ENCODE results near the gene RABGAP1. TPM values are rescaled to one million over a fixed set of nuclear protein-coding genes. Genes with fewer than 3 reads are reported as not detected.

The RABGAP1 gene
- total and polyA plus RNA-seq, 2 experiments from 2014 or later: 8.0 to 16.0 TPM

GRCh38 chr9:123091459-123091858, 150.6 kb downstream of the RABGAP1 start:
- H3F3A ChIP-seq (ENCODE audit: insufficient read depth): no peaks in the 10 kb centered on the region
- H2AFZ ChIP-seq: no peak overlapping the region
- in situ Hi-C loops (cut with MboI): no loop called here
- H3K79me2 ChIP-seq (ENCODE audit: insufficient read depth): no peaks in the 10 kb centered on the region
- no peak overlapping the region for H3K4me2 ChIP-seq (ENCODE audit: unreplicated experiment)
- no peak overlapping the region for H3K27ac ChIP-seq
- no peaks in the 10 kb centered on the region for H3K9me2 ChIP-seq (ENCODE audit: insufficient read depth)
- no peak for DNase-seq
- H3K9ac ChIP-seq: no peak overlapping the region
- 83 to 85% methylated on average over 2 of the region's 2 CpGs for WGBS, 2 experiments (ENCODE audit: low coverage in 1 of 2, low lambda C conversion rate in 2 of 2, missing lambda C conversion rate in 2 of 2)
- TF ChIP-seq EZH2phosphoT487 (IDR thresholded peaks at IDR 0.05; ENCODE audit: insufficient read depth, low read depth): no peak
- TF ChIP-seq EZH2 (IDR thresholded peaks at IDR 0.05; ENCODE audit: insufficient read depth, poor library complexity, severe bottlenecking): no peak
- no peaks in the 10 kb centered on the region for H3K27me3 ChIP-seq (replicated peaks; ENCODE audit: insufficient read depth)
- no peaks in the 10 kb centered on the region for H3K4me1 ChIP-seq (ENCODE audit: insufficient read depth)
- H3K4me3 ChIP-seq: no peak overlapping the region
- H4K20me1 ChIP-seq (ENCODE audit: insufficient read depth): no peaks in the 10 kb centered on the region
- peaks cover 13% of the 10 kb centered on the region for H3K36me3 ChIP-seq (ENCODE audit: low read depth)
- H3K9me3 ChIP-seq (ENCODE audit: low read depth): no peaks in the 10 kb centered on the region

DNA sequence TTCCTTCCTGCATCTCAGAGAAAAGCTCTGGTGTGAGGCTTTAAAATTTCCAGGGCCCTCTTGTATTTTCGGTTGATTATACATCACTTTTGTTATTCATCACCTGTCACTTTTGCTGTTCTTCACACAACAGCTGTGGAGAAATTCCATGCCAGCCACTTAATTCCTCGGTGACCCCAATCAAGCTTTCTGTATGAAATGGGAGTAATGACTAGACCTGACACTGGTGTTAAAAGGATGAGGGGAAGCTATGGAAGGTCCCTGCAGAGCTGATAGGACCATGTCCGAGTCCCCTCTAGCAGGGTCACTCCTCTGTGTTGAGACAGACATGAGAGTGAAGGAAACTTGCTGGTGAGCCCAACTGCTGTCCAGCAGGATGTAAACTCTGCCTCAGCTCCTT, 152.3 kb downstream of the RABGAP1 start:
- H3K9me2 ChIP-seq (ENCODE audit: insufficient read depth): no peaks in the 10 kb centered on the region
- no peaks in the 10 kb centered on the region for H3K27me3 ChIP-seq (replicated peaks; ENCODE audit: insufficient read depth)
- no peak for DNase-seq
- WGBS, 2 experiments (ENCODE audit: low coverage in 1 of 2, low lambda C conversion rate in 2 of 2, missing lambda C conversion rate in 2 of 2): 83 to 85% methylated on average over 3 of the region's 3 CpGs
- no peak overlapping the region for H3K9ac ChIP-seq
- no peak overlapping the region for H3K4me2 ChIP-seq (ENCODE audit: unreplicated experiment)
- H3F3A ChIP-seq (ENCODE audit: insufficient read depth): no peaks in the 10 kb centered on the region
- no peaks in the 10 kb centered on the region for H3K79me2 ChIP-seq (ENCODE audit: insufficient read depth)
- no peak overlapping the region for H3K27ac ChIP-seq
- H3K9me3 ChIP-seq (ENCODE audit: low read depth): no peaks in the 10 kb centered on the region
- H4K20me1 ChIP-seq (ENCODE audit: insufficient read depth): no peaks in the 10 kb centered on the region
- H2AFZ ChIP-seq: no peak overlapping the region
- H3K36me3 ChIP-seq (ENCODE audit: low read depth): peaks cover 20% of the 10 kb centered on the region
- H3K4me1 ChIP-seq (ENCODE audit: insufficient read depth): no peaks in the 10 kb centered on the region
- TF ChIP-seq EZH2phosphoT487 (IDR thresholded peaks at IDR 0.05; ENCODE audit: insufficient read depth, low read depth): no peak
- no peak for TF ChIP-seq EZH2 (IDR thresholded peaks at IDR 0.05; ENCODE audit: insufficient read depth, poor library complexity, severe bottlenecking)
- H3K4me3 ChIP-seq: no peak overlapping the region
- in situ Hi-C loops (cut with MboI): no loop called here

DNA sequence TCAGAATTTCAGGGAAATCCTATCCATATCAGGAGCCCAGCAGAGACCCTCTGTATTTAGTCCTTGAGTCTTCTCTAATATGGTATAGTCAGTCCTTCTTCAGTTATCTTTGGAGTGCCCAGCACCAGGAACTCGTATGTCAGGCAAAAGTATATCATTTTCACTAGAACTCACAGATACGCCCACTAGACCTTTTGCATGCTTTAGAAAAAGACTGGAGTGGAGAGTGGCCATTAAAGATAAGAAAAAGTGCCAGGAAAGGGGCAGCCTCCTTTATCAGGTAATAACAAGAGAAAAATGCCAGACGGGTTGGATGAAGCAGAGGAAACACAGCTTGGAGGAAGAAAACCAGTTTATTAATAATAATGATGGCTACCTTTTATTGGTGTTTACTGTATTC, 156.2 kb downstream of the RABGAP1 start:
- Histone ChIP-seq H3K79me2 (ENCODE audit: insufficient read depth) (no peaks in the 10 kb centered on the region), H3K27me3 (replicated peaks; ENCODE audit: insufficient read depth) (no peaks in the 10 kb centered on the region), H3K4me1 (ENCODE audit: insufficient read depth) (no peaks in the 10 kb centered on the region), H3F3A (ENCODE audit: insufficient read depth) (no peaks in the 10 kb centered on the region), H3K4me3 (no peak overlapping the region), H4K20me1 (ENCODE audit: insufficient read depth) (no peaks in the 10 kb centered on the region), H3K9me3 (ENCODE audit: low read depth) (no peaks in the 10 kb centered on the region), H3K9ac (no peak overlapping the region), H2AFZ (no peak overlapping the region), H3K36me3 (ENCODE audit: low read depth) (peaks cover 37% of the 10 kb centered on the region), H3K9me2 (ENCODE audit: insufficient read depth) (no peaks in the 10 kb centered on the region), H3K27ac (no peak overlapping the region), H3K4me2 (ENCODE audit: unreplicated experiment) (no peak overlapping the region)
- TF ChIP-seq EZH2phosphoT487 (IDR thresholded peaks at IDR 0.05; ENCODE audit: insufficient read depth, low read depth): no peak
- no peak for TF ChIP-seq EZH2 (IDR thresholded peaks at IDR 0.05; ENCODE audit: insufficient read depth, poor library complexity, severe bottlenecking)
- in situ Hi-C loops (cut with MboI): no loop called here
- 57 to 61% methylated on average over 3 of the region's 3 CpGs for WGBS, 2 experiments (ENCODE audit: low coverage in 1 of 2, low lambda C conversion rate in 2 of 2, missing lambda C conversion rate in 2 of 2)
- DNase-seq: no peak

DNA sequence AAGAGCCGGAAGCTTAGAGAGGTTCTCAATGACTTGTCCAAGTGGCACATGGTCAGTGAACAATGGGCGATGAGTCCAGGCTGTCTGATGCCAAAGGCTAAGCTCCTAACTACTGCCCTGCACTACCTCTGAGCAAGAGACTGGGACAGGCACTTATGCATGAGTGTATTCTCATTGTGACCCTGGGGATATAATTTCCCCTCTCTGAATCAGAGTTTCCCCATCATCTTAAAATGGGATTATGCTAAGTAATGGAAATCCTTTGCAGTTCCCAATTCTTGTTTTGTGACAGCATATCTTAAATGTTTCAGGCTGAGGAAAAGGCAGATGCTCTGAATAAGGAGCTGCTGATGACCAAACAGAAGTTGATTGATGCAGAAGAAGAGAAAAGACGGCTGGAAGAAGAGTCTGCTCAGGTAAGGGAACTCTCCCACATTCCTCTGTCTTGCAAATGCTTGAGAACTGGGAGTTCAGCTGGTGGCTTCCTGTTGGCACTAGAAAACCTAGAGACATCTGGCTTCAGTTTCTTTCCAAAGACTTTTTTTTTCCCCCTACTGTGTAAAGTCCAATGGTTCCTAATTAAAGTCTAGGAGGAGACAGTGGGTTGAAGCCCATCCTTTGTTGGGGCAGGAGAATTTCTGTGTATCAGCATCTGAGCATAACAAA, 156.7 kb downstream of the RABGAP1 start:
- Histone ChIP-seq H4K20me1 (ENCODE audit: insufficient read depth) (no peaks in the 10 kb centered on the region), H3K4me3 (no peak overlapping the region), H3K4me1 (ENCODE audit: insufficient read depth) (no peaks in the 10 kb centered on the region), H2AFZ (no peak overlapping the region), H3K9me3 (ENCODE audit: low read depth) (no peaks in the 10 kb centered on the region), H3K79me2 (ENCODE audit: insufficient read depth) (no peaks in the 10 kb centered on the region), H3K36me3 (ENCODE audit: low read depth) (peaks cover 37% of the 10 kb centered on the region), H3F3A (ENCODE audit: insufficient read depth) (no peaks in the 10 kb centered on the region), H3K27me3 (replicated peaks; ENCODE audit: insufficient read depth) (no peaks in the 10 kb centered on the region), H3K4me2 (ENCODE audit: unreplicated experiment) (no peak overlapping the region), H3K9ac (no peak overlapping the region), H3K9me2 (ENCODE audit: insufficient read depth) (no peaks in the 10 kb centered on the region), H3K27ac (no peak overlapping the region)
- TF ChIP-seq EZH2phosphoT487 (IDR thresholded peaks at IDR 0.05; ENCODE audit: insufficient read depth, low read depth) (no peak), EZH2 (IDR thresholded peaks at IDR 0.05; ENCODE audit: insufficient read depth, poor library complexity, severe bottlenecking) (no peak)
- DNase-seq: no peak
- in situ Hi-C loops (cut with MboI): no loop called here
- 84 to 97% methylated on average over 3 of the region's 3 CpGs for WGBS, 2 experiments (ENCODE audit: low coverage in 1 of 2, low lambda C conversion rate in 2 of 2, missing lambda C conversion rate in 2 of 2)
